Osteocyte (in vitro differentiated cells): Measurements from ENCODE around the gene SMYD3. TPM values are rescaled to one million over a fixed set of nuclear protein-coding genes. Genes with fewer than 3 reads are reported as not detected.

Experiments used
- DNase-seq: peaks from one replicate; pipeline ENCODE4 v3.0.0; 2021; ENCODE audit warnings: mixed read lengths; ENCODE audit not compliant: unreplicated experiment; ENCODE audit errors: extremely low spot score
- H3K27ac Mint-ChIP-seq: one replicate; pipeline ENCODE4 v1.8.0; 2021; ENCODE audit warnings: mild to moderate bottlenecking, mixed read lengths; ENCODE audit not compliant: unreplicated experiment
- H3K27me3 Mint-ChIP-seq: one replicate; pipeline ENCODE4 v1.8.0; 2021; ENCODE audit warnings: mixed read lengths; ENCODE audit not compliant: unreplicated experiment
- H3K36me3 Mint-ChIP-seq: one replicate; pipeline ENCODE4 v1.8.0; 2021; ENCODE audit warnings: mixed read lengths; ENCODE audit not compliant: unreplicated experiment
- H3K4me1 Mint-ChIP-seq: one replicate; pipeline ENCODE4 v1.8.0; 2021; ENCODE audit warnings: mixed read lengths; ENCODE audit not compliant: unreplicated experiment
- H3K4me3 Mint-ChIP-seq: one replicate; pipeline ENCODE4 v1.8.0; 2021; ENCODE audit warnings: mild to moderate bottlenecking, moderate library complexity, mixed read lengths; ENCODE audit not compliant: unreplicated experiment
- H3K9me3 Mint-ChIP-seq: one replicate; pipeline ENCODE4 v1.8.0; 2021; ENCODE audit warnings: mixed read lengths; ENCODE audit not compliant: unreplicated experiment
- CTCF ChIP-seq: fragments of 200-600 bp; sonication (generic); IDR thresholded peaks from 2 replicates; pipeline ENCODE4 v1.5.0; 2021; ENCODE audit warnings: antibody characterized with exemption, mild to moderate bottlenecking, moderate library complexity
- total RNA-seq: library from RNA; stranded (reverse); gene quantifications from 2 replicates; pipeline ENCODE4 v1.2.1, GENCODE V29; 2021

Gene SMYD3
- total RNA-seq, 1 donor from 2014 or later: 22.3 TPM

GRCh38 chr1:246512230-246512629, 5.2 kb upstream of the SMYD3 start:
- H3K4me3 Mint-ChIP-seq: no peak overlapping the region
- no peak for DNase-seq
- peaks cover 3% of the 10 kb centered on the region for H3K4me1 Mint-ChIP-seq
- H3K27ac Mint-ChIP-seq: no peak overlapping the region
- H3K27me3 Mint-ChIP-seq: no peaks in the 10 kb centered on the region
- no peak for TF ChIP-seq CTCF
- H3K9me3 Mint-ChIP-seq: peaks cover 15% of the 10 kb centered on the region
- no peaks in the 10 kb centered on the region for H3K36me3 Mint-ChIP-seq

GRCh38 chr1:246511203-246511602, 4.1 kb upstream of the SMYD3 start:
- peaks cover 7% of the 10 kb centered on the region for H3K4me1 Mint-ChIP-seq
- no peaks in the 10 kb centered on the region for H3K36me3 Mint-ChIP-seq
- no peak overlapping the region for H3K27ac Mint-ChIP-seq
- no peak for TF ChIP-seq CTCF
- DNase-seq: no peak
- H3K27me3 Mint-ChIP-seq: no peaks in the 10 kb centered on the region
- H3K4me3 Mint-ChIP-seq: no peak overlapping the region
- H3K9me3 Mint-ChIP-seq: peaks cover 10% of the 10 kb centered on the region

GRCh38 chr1:246510147-246511030, 3.3 kb upstream of the SMYD3 start:
- Mint-ChIP-seq H3K27ac (no peak overlapping the region), H3K4me3 (no peak overlapping the region), H3K36me3 (no peaks in the 10 kb centered on the region), H3K27me3 (no peaks in the 10 kb centered on the region), H3K9me3 (peaks cover 5% of the 10 kb centered on the region), H3K4me1 (peaks cover 14% of the 10 kb centered on the region)
- no peak for TF ChIP-seq CTCF
- no peak for DNase-seq

GRCh38 chr1:246508897-246509688, 2.0 kb upstream of the SMYD3 start:
- TF ChIP-seq CTCF: no peak
- DNase-seq: peak; percentile 76
- H3K4me1 Mint-ChIP-seq: peaks cover 14% of the 10 kb centered on the region
- H3K27ac Mint-ChIP-seq: no peak overlapping the region
- no peak overlapping the region for H3K4me3 Mint-ChIP-seq
- H3K36me3 Mint-ChIP-seq: no peaks in the 10 kb centered on the region
- no peaks in the 10 kb centered on the region for H3K9me3 Mint-ChIP-seq
- no peaks in the 10 kb centered on the region for H3K27me3 Mint-ChIP-seq

GRCh38 chr1:246506367-246506673, 759 bp downstream of the SMYD3 start:
- Mint-ChIP-seq H3K27ac (no peak overlapping the region), H3K4me3 (peak overlapping the region; percentile 85), H3K36me3 (no peaks in the 10 kb centered on the region), H3K27me3 (no peaks in the 10 kb centered on the region), H3K9me3 (no peaks in the 10 kb centered on the region), H3K4me1 (peaks cover 18% of the 10 kb centered on the region)
- no peak for DNase-seq
- no peak for TF ChIP-seq CTCF
